Stimulated activated CD4-positive, alpha-beta T cell treated with anti-CD3 and anti-CD28 coated beads, TNF-alpha, amount 100 ng/mL, for 24 hours (primary cell): ENCODE data around the gene TRIM40.
"Not testable (repeated sequence)": the region's sequence is repeated elsewhere in the genome, so short reads cannot be mapped to it uniquely, and the experiment has no call there.

Source experiments
- DNase-seq, 3 experiments: peaks; one replicate each; pipeline ENCODE4 v3.0.0-alpha.2; 2020; ENCODE audit warnings: low read depth in 3 of 3

TRIM40 gene

DNA sequence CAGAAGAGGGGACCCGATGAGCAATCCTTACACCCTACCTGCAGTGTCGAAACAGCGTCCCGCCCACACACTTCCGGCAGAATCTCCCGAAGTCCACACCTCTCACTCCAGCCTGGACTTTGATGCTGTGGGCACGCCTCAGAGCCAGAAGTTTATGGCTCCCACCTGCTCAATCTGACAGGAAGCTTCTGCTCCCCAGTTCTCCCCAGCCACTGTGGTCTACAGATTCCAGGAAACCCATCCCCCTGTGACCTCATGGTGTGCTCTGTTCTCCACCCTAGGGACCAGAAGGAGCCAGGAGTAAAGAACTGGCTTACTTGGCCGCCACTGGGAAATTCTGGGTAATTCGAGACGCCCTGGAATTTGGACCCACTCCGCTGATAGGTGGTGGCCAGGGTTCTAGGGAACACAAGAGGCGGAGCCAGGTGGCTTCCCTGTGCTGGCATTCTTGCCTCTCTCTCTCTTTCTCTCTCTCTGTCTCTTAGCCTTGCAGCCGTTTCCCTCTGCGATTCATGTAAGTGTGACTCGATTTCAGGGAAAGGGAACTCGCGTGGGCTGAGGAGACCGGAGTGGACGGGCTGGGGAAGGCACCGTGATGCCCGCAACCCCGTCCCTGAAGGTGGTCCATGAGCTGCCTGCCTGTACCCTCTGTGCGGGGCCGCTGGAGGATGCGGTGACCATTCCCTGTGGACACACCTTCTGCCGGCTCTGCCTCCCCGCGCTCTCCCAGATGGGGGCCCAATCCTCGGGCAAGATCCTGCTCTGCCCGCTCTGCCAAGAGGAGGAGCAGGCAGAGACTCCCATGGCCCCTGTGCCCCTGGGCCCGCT is 27.4 kb downstream of the TRIM40 start, which contains the start of gene TRIM15:
Gene TRIM15 (plus strand): TSS at position 457 of the 828 bp plus-strand sequence. CDS start 139 bp downstream, at position 596.
- peak in 2 of 3 experiments; percentile 22 to 66 for DNase-seq

DNA sequence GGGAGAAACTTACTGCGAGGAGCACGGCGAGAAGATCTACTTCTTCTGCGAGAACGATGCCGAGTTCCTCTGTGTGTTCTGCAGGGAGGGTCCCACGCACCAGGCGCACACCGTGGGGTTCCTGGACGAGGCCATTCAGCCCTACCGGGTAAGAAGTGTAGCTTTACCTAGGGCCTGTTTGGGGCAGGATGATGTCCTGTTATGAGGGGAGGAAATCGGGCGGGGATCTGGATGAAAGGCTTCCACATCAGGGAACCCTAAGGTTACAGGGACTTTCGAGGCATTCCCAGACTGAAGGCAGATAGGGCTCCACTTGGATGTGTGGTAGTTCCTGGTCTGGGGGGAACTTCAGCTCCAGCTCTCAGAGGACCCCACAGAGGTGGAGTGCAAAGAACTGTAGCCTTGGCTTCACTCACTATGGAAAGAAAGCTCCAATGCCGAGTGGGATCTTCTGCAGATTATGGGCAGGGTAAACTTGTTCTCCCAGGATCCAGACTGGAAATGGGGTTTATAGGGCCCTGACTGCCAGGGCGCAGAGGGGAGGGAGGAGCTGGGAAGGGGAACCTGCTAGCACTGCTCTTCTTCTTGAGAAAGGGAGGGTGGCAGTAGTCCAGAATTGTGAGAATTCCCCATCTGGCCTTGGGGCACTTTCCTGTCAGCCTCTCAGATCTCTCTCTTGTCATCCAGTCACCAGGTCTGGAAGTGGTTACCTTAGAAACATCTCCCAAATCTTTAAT is 28.1 kb downstream of the TRIM40 start:
- no peak for DNase-seq

DNA sequence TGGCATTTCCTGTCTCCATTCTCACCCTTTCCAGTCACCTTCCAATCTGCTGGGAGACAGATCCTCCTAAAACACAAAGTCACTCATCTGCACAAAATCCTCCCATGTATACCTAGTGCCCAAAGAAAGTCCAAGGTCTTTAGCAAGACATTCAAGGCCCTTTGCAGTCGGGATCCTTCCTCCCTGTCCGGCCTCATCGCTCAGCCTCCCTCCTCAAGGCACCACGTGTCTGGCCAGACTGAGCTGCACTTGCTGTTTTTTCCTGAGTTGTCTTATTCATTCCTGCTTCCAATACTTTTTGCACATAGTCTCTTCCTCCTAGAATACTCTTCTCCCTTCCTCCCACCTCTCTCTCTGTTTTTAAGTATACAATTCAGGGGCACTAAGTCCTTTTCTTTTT is 28.8 kb downstream of the TRIM40 start:
- no peak for DNase-seq

DNA sequence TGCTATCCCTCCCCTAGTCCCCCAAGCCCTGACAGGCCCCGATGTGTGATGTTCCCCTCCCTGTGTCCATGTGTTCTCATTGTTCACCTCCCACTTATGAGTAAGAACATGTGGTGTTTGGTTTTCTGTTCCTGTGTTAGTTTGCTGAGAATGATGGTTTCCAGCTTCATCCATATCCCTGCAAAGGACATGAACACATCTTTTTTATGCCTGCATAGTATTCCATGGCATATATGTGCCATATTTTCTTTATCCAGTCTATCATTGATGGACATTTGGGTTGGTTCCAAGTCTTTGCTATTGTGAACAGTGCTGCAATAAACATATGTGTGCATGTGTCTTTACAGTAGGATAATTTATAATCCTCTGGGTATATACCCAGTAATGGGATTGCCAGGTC is 29.3 kb downstream of the TRIM40 start:
- not testable (repeated sequence) for DNase-seq

DNA sequence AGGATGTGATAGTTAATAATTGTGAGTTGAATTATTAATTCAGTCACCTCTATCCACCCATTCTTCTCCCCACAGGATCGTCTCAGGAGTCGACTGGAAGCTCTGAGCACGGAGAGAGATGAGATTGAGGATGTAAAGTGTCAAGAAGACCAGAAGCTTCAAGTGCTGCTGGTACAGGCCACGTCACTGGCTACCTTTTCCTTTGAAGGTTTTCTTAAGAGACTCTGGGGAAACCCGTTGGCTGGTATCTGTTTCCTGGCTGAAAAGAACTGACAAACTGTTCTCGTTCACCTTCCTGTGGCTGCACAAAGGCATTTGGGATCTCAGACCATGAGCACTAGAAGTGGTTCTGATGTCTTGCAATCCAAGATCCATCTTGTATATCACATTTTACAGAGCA is 31.2 kb downstream of the TRIM40 start:
- peak in 1 of 3 experiments; percentile 9 for DNase-seq

DNA sequence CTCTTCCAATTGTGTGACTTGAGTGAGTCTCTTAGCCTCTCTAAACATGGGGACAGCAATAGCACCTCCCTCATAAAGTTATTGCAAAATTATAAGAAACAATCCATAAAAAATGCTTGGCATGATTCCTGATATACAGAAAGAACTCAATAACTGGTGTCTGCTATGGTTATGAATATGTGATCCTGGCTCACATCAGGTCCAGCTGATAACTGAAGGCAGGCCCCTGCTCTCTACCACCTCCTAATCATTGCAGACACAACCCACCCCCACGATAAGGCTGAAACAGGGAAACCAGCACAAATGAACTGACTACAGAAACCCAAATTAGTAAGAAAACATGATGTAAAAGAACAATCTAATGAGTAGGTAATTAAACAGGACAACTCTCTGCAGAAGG is 32.8 kb downstream of the TRIM40 start:
- DNase-seq, result no peak

DNA sequence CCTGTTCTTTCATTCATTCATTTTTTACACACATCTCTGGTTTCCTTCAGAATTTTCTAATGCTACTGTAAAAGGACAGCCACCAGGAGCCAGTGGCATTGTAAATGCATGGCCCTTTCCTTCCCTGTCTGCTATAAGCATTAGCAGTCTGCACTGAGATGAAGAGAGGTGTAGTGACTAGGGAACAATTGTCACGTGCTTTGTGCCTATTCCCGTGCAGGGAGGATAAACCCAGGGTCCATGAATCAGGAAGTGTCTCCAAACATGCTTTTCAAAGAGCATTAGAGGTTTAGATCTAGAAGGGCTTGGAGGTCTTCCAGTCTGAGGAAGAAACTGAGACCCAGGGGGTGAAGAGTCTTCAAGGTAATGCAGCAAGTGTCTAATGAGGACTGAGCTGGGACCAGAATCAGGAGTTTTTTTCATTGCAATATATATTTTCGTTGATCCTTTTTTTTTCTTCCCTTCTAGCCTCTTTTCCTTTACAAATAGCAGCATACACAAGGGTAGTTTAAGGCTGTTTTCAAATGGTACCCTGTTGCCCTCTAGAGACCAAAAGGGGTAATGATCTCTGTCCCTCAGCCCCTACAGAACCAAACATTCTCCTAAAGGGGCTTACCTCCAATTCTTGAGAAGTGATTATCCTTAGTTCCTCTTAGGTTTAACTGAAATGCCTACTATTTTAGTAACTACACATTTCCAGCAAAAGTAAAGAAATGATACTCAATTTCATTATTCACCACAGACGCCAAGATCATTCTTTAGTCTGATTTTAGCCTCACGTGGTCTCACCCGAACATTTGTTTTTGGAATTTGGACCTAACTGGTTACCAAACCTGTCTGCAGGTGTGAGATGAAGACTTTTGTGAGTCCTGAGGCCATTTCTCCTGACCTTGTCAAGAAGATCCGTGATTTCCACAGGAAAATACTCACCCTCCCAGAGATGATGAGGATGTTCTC is 34.0 kb downstream of the TRIM40 start:
- DNase-seq, result no peak

DNA sequence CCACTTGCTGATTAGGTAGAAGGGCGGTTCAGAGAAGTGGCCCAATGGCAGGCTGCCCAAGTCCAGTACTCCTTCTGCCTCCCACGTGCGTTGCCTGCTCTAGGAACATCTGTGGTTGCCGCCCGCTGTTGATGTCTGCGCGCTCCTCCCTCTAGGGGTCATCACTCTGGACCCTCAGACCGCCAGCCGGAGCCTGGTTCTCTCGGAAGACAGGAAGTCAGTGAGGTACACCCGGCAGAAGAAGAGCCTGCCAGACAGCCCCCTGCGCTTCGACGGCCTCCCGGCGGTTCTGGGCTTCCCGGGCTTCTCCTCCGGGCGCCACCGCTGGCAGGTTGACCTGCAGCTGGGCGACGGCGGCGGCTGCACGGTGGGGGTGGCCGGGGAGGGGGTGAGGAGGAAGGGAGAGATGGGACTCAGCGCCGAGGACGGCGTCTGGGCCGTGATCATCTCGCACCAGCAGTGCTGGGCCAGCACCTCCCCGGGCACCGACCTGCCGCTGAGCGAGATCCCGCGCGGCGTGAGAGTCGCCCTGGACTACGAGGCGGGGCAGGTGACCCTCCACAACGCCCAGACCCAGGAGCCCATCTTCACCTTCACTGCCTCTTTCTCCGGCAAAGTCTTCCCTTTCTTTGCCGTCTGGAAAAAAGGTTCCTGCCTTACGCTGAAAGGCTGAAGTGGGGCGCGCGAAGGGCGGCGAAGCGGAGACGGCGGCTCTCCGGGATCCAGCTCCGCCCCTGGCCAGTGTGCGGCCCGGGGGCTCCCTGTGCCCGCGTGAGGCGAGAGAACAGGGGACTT is 35.9 kb downstream of the TRIM40 start:
- no peak for DNase-seq

DNA sequence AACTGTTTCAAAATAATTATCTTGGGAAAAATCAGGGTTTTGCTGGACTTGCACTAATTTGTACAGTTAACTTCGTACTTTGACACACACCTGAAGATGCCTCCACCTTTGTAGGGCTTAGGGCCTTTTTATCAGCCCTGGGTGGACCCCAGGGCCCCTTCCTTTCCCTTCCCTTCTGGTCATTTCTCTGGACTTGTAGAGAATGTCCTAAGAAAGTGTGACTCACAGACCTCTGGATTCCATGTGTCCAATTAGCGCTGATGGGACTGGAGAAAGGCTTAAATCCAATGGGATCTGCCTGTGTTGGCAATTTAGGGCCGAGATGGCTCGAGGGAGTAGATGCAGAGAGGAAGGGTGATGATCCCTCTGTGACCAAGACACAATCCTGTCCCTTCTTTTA is 36.7 kb downstream of the TRIM40 start:
- no peak for DNase-seq

DNA sequence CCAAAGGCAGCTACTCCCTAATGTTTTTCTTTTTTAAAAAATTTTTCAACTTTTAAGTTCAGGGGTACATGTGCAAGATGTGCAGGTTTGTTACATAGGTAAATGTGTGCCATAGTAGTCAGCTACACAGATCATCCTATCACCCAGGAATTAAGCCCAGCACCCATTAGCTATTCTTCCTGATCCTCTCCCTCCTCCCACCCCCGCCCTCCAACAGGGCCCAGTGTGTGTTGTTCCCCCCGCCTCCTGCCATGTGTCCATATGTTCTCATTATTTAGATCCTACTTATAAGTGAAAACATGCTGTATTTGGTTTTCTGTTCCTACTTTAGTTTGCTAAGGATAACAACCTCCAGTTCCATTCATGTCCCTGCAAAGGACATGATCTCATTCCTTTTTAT is 39.8 kb downstream of the TRIM40 start:
- no peak for DNase-seq

DNA sequence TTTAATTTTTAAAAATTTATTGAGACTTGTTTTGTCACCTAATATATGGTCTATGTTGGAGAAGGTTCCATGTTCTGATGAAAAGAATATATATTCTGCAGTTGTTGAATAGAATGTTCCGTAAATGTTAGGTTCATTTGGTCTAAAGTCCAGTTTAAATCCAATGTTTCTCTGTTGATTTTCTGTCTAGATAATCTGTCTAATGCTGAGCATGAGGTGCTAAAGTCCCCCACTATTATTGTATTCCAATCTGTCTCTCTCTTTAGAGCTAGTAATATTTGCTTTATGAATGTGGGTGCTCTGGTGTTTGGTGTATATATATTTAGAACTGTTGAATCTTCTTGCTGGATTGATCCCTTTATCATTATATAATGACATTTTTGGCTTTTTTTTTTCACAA is 42.9 kb downstream of the TRIM40 start:
- no peak for DNase-seq

DNA sequence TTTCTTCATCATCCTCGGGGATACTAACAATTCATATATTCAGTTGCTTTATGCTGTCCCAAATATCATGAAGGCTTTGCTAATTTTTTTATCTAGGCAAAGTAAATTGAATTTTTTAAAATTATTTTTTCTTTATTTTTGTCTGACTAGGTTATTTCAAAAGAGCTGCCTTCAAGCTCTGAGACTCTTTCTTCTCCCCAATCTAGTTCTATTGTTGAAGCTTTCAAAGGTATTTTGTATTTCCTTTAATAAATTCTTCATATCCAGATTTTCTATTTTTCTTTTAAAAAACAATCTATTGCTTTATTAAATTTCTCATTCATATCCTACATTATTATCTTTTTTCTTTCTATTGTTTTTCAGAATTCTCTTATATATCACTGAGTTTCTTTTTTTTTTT is 44.2 kb downstream of the TRIM40 start:
- DNase-seq, result no peak

DNA sequence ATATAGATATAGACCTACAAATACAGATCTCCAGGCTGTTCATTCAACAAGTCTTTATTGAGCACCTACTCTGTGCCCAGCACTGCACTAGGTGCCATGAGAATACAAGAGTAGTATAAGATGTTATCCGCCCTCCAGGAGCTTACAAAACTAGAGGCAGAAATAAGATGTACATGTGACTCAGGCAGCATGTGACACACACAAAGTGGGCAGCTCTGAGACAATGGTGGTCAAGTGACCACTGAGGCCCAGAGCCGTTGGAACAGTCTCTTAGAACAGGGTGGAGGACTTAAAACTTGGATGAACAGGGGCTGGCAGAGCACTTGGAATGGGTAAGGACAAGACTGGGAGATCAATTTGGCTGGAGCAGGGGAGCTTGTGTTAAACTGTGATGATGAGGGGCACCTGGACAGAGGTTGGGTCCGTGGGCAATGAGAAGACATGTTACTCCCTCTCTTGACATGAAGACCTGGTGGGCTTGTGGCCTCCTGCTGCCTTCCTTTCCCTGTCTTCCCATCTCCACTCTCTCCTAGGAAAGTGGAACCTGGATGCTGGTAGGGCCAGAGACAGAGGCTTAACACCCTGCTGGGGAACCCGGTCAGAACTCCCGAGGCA is 48.6 kb downstream of the TRIM40 start:
- DNase-seq, result no peak

DNA sequence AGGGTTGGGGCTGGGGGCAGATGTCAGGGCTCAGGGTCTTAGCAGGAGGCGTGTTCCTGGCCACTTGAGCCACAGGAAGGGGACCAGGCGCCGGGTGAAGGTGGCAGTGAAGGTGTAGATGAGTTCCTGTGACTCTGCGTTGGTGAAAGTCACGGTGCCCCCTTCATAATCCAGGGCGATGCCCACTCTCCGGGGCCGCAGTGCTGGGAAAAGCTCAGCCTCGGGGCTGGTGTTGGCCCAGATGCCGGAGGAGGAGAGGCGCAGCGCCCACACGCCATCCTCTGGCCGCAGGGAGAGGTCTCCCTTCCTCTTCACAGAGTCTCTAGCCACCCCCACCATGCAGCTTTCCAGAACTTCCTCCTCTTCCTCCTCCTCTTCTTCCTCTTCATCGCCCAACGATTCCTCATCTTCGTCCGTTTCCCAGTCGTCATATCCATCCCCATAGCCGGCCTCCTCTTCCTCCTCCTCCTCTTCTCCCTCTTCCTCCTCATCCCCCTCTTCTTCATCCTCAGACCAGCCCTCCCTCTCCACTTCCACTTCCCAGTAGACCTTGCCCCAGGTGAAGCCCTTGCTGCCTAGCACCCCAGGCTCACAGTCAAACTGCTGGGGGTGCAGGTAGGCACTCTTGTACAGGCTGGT is 50.0 kb downstream of the TRIM40 start:
- DNase-seq, result no peak

DNA sequence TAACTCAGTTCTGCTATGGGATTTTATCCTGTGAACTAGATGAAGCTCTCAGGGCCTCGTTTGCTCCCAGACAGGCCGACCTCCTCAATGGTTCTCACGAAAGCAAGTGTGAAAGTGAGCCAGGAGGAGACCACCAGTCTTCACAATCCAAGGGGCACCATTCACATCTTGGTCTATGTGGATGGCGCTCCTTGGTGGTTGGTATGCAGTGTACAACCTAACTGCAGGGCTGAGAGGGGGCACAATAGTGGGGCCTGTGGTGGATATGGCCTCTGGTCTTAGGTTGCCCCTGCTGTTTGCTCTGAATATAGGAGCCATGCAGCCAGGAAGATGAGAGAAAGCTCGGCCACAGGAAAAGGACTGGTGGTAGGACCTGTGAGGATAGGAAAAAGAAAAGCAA is 52.6 kb downstream of the TRIM40 start:
- DNase-seq, result no peak

DNA sequence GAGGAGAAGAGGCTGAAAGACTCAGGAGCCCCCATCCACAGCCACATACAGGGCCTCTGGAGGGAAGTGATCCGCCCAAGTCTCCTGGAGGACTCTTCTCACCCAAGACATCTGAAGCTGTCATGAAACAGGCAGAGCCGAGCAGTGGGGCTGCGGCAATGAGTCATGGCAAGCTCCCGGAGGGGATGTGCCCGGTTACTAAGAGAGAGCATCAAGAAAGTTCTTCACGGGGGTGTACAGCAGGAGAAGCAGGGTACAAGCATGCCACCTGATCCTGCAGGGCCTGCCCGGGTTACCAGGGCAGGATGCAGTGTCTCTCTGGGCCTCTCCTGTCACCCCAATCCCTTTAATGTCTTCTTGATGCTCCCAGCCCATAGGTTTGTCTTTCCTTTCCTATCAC is 56.1 kb downstream of the TRIM40 start:
- DNase-seq, result no peak

DNA sequence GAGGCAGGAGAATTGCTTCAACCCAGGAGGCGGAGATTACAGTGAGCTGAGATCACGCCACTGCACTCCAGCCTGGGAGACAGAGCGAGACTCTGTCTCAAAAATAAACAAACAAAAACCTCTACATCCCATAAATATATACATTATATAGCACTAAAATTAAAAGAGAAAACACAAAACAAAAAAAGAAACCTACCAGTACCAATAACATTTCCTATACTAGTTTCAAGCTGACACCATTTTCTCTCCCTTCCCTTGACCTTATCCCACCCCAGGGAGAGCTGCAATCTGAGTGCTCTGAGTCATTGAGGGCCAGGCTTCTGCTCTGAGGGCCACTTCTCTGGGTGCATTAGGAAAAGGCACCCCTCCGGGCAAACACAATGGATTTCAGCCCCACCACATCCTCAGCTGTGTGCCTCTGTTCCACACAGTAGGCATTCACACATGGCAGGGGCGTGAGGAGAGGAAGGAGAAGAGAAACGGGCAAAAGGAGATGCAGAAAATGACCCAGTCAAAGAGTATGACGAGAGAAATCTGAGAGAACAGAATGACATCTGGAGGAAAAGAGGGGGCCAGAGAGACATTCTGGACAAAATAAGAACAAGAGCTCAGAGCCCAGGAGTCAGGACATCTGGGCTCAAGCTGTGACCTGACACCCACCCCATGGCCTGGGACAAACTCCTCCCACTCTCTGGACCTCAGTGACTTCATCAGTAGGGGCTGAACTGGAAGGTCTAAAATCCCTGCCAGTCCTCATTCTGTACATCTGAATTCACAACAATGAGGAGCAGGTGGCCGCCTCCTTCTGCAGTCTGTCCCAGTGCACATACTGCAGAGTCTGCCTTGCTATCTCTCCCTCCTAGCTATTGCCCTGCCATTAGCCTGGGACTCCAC is 59.1 kb downstream of the TRIM40 start:
- DNase-seq, result no peak

DNA sequence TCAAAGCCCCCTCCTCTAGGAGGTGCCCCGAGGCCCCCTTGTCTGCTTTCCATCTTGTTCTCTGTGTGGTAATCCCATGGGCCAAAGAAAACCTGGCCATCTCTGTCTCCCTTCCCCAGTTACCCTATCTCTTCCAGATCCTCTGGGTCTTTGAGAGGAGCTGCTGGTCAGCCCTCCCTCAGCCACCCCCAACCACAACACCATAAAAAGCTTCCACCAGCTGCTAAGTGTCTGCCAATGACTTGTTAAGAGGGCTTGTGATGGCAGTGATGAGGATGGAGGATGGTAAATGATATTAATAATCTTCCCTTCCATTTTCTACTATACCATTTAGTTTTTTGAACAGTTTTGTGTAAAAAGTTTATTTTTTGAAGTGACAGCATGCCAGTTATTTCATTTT is 60.0 kb downstream of the TRIM40 start:
- no peak for DNase-seq

DNA sequence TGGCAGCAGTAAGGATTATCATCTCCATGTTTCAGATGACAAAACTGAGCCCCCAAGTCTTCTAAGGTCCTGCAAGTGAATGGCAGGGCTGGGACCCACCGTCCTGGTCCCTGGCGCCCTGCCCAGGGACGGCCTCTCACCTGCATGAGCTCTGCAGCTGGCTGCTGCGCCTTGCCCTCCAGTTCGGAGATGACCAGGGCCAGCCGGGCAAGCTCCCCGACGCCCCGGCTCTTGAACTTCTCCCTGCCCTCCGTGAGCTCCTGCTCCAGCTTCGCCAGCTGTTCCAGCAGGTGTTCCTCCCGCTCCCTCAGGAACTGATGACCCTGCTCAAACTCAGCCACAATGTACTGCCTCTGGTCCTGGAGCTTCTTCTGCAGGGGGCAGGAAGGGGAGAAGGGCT is 60.4 kb downstream of the TRIM40 start:
- no peak for DNase-seq
